GM12872 (cell line): ENCODE results near the gene BTRC.

Experiments
- TF ChIP-seq, protein P1 (sequence below): IDR thresholded peaks from 3 replicates; pipeline ENCODE4 v1.5.1; 2011; ENCODE audit warnings: low read depth, mild to moderate bottlenecking, low read length, moderate library complexity; ENCODE audit not compliant: insufficient read depth

The BTRC gene

DNA sequence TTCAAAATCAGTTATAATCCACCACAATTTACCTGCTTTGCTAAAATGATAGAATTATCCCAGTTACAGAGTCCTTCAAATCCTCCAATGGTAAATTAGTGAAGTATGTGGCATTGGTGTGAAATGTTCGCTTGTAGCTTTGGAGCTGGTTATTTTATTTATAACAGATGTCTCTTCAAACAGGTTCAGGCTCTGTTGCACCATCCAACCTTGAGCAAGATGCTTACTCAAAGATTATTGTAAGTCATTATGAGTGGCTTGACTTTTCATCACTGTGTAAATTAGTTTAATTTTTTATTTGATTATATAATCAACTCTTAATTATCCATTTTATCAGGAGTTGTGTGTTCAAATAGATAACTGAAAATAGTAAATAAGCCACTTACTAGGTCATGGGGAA, 99.4 kb downstream of the BTRC start:
- TF ChIP-seq, protein P1, sequence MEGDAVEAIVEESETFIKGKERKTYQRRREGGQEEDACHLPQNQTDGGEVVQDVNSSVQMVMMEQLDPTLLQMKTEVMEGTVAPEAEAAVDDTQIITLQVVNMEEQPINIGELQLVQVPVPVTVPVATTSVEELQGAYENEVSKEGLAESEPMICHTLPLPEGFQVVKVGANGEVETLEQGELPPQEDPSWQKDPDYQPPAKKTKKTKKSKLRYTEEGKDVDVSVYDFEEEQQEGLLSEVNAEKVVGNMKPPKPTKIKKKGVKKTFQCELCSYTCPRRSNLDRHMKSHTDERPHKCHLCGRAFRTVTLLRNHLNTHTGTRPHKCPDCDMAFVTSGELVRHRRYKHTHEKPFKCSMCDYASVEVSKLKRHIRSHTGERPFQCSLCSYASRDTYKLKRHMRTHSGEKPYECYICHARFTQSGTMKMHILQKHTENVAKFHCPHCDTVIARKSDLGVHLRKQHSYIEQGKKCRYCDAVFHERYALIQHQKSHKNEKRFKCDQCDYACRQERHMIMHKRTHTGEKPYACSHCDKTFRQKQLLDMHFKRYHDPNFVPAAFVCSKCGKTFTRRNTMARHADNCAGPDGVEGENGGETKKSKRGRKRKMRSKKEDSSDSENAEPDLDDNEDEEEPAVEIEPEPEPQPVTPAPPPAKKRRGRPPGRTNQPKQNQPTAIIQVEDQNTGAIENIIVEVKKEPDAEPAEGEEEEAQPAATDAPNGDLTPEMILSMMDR, result no peak

DNA sequence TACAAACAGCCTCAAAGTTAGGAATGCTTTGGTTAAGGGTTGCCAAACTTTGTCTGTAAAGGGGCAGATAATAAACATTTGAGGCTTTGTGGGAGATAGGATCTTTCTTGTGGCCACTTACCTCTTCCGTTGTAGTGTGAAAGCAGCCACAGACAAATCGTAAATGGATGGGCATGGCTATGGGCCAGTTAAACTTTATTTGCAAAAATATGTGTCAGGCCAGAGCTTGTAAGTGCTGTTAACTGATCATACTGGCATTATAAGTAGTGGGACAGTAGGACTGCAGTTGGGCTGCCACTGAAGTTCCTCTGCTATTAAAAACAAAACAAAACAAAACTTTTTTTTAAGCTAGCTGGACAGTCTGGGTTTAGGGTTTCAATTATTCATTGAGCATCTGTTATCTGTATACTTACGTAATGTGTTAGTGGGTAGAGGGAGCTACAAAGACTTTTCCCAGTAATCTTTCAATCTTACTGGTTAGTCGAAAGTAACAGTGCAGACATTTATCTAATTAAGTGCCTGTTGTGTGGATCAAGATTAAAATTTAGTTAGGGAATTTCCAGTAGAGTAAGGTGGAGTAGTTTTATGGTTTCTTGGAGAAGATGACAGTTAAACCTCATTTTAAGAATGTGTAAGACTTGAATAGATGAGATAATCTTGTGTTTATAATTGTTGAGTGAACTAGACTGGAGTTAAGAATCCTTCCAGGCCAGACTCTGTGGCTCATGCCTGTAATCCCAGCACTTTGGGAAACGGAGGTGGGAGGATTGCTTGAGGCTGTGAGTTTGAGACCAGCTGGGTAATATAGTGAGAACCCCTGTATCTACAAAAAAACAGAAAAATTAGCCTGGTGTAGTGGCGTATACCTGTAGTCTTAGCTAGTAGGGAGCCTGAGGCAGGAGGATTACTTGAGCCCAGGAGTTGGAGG, 100.1 kb downstream of the BTRC start:
- TF ChIP-seq, protein P1, result no peak

DNA sequence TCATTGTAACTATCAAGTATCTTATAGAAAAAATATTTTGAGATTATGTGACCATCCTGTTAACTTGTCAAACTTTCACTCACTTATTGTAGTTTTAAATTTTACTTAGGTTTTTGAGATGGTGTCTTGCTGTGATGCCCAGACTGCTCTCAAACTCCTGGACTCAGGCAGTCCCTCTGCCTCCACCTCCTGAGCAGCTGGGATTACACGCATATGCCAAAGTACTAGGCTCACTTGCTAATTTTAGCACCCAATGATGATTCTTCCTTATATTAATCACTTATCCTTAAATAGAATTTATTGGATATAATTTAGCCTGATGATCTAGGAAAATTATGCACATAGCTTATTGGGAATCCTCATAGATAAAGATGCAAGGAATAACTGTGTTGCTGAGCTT, 104.9 kb downstream of the BTRC start:
- TF ChIP-seq, protein P1, result no peak

DNA sequence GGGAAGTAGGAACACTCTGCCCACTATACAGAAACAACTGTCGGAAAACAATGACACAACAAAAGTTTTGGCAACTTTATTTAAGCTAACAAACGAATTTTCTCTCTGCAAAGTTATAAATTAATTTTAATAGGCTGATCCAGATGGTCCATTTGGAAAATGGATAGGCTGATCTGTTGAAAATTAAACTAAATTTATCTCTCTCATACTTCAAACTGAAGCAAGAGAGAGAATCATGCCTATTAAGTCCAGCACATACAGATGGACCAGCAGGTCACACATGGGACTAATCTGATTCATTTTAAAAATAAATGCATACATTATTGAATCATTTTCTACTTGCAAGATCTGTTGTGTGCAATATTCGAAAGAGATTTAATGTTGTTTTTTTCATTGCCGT, 110.1 kb downstream of the BTRC start:
- TF ChIP-seq, protein P1, result no peak

DNA sequence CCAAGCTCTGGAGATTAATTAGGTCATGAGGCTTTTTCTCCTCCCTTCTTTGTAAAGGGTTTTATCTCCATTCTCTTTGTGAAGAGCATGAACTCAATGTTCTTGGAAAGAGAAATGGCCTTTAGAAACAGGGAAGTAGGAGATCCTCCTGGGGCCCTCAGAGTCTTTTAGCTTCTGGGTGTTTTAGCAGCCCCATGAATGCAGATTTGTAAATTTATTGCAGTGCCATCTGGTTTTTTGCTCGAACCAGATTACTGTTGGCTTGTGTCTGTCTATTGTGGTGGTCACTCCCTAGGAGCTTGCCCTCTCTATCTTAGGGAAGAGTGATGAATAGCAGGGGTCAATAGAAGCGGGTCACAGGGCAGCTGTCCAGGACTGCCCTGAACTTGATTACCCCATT, 110.6 kb downstream of the BTRC start:
- TF ChIP-seq, protein P1, result no peak

DNA sequence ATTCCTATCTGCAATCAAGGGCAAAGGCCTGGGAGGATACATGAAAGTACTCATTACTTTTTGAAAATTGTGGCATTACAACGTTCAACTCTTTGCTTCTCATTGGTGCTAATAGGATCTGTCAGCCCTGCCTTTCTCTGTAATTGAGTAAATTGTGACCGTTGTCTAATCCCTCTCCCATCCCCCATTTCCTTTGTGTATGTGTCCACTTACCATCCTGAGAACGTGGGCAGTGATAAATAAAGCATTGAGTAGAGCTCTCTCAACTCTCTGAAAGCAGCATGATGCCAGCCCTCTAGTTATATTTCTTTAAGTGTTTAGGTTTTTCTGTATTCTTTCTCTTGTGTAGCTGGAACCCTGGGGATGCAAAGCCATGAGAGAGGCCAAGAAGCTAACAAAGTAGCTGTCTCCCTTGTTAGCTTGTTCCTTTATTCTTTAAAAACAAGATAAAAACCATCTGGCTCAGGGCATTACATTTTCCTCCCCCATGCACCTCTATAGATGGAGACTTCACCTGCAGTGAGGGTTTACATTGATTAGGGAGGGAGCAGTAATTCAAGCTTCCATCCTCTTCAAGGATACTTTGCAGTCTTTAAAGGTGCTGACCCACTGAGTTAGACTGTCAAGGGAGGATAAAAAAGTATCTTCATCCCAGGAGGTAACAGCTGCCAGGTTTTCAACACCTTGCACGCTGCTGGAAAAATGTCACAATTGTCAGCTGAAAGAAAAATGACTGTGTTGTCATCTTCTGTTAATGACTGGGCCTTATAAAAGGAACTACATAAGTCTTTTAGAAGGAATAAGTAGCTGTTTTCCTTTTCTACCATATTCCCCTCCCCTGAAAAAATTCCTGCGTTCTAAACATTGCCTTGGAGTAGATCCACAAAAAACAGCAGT, 112.3 kb downstream of the BTRC start:
- TF ChIP-seq, protein P1, result no peak

DNA sequence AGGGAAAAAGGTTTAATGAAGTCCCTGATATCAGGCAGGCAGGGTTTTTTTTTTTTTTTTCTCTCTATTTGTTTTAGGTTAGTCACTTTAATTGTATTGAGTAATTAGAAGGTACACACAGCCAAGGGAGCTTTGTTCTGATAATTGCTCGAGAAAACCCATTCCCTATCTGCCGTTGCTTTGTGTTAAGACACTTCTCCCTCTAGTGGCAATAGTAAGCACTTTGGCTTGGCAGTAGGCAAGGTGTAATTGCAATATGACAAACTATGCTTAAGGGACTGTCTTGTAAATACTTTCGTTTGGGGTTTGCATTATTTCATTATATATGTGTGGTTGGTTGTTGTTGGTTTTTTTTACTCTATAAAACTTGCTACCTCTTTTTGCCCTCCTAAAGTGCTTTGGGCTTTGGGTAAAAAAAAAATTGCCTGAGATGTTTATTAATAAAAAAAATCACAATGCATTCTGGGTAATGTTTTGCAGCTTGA, 113.4 kb downstream of the BTRC start:
- TF ChIP-seq, protein P1, result peak; percentile 86
